A673 (cell line): Measurements from ENCODE around the gene TSR3. TPM values are rescaled to one million over a fixed set of nuclear protein-coding genes. Genes with fewer than 3 reads are reported as not detected.

Experiments used
- BruUV-seq: library from RNA; stranded (reverse); fragments of 400-500 nt; replicated peaks from 2 replicates; lab custom pipeline; 2021; lab: Mats Ljungman, UMichigan
- CTCF ChIA-PET: fragments of 300-600 bp; sonication (Branson Sonifier 250); formaldehyde crosslinking; loops from one replicate; lab custom pipeline; 2022; ENCODE audit warnings: antibody characterized with exemption; lab: Charles Lee
- POLR2A ChIA-PET: fragments of 300-600 bp; sonication (Branson Sonifier 250); formaldehyde crosslinking; loops from one replicate; lab custom pipeline; 2022; ENCODE audit warnings: antibody characterized with exemption; ENCODE audit not compliant: low non-redundant PET; lab: Charles Lee
- DNase-seq: peaks from one replicate; pipeline ENCODE4 v3.0.0-alpha.2; 2015; ENCODE audit warnings: low spot score
- H3K27ac ChIP-seq: fragments of 200-600 bp; sonication (generic); 2 replicates; pipeline ENCODE4 v1.5.1; 2016; ENCODE audit warnings: mixed run types, low read depth, mild to moderate bottlenecking, mixed read lengths, antibody characterized with exemption, low read length; ENCODE audit not compliant: poor library complexity, severe bottlenecking
- H3K27me3 ChIP-seq: fragments of 200-600 bp; sonication (generic); replicated peaks from 2 replicates; pipeline ENCODE4 v1.6.1; 2017; ENCODE audit warnings: mixed run types, low read depth, mild to moderate bottlenecking, mixed read lengths, antibody characterized with exemption, low read length; ENCODE audit not compliant: insufficient read depth, poor library complexity
- H3K36me3 ChIP-seq: fragments of 200-600 bp; sonication (generic); 2 replicates; pipeline ENCODE4 v1.6.1; 2016; ENCODE audit warnings: mixed run types, mild to moderate bottlenecking, mixed read lengths, antibody characterized with exemption, low read length; ENCODE audit not compliant: insufficient read depth, poor library complexity, severe bottlenecking
- H3K4me1 ChIP-seq: fragments of 200-600 bp; sonication (generic); 2 replicates; pipeline ENCODE4 v1.6.1; 2017; ENCODE audit warnings: mixed run types, mild to moderate bottlenecking, mixed read lengths, antibody characterized with exemption, low read length; ENCODE audit not compliant: insufficient read depth, poor library complexity, severe bottlenecking
- H3K4me3 ChIP-seq: fragments of 200-600 bp; sonication (generic); 2 replicates; pipeline ENCODE4 v1.5.1; 2016; ENCODE audit warnings: low read depth, mixed run types, mild to moderate bottlenecking, mixed read lengths, low read length; ENCODE audit not compliant: poor library complexity, severe bottlenecking
- H3K9me3 ChIP-seq: fragments of 200-600 bp; sonication (generic); 2 replicates; pipeline ENCODE4 v1.6.1; 2016; ENCODE audit warnings: mixed run types, low read depth, mild to moderate bottlenecking, mixed read lengths, antibody characterized with exemption, low read length; ENCODE audit not compliant: poor library complexity, severe bottlenecking
- CTCF ChIP-seq: fragments of 300-800, 200-600 bp; sonication (generic); conservative IDR thresholded peaks from 2 replicates; pipeline ENCODE4 v1.5.1; 2017; ENCODE audit warnings: low read depth, mild to moderate bottlenecking, antibody characterized with exemption, low read length, moderate library complexity, mixed read lengths
- EZH2 ChIP-seq: fragments of 200-600 bp; sonication (generic); IDR thresholded peaks from 2 replicates; pipeline ENCODE4 v1.6.1; 2017; ENCODE audit warnings: borderline replicate concordance, low read depth, mild to moderate bottlenecking, mixed read lengths, antibody characterized with exemption, low read length; ENCODE audit not compliant: poor library complexity, severe bottlenecking
- intact Hi-C: fragments of 100-400 bp; cut with micrococcal nuclease; formaldehyde crosslinking; loops from one replicate; pipeline ENCODE4 v1.10.0; 2022; ENCODE audit not compliant: unreplicated experiment
- total RNA-seq: library from RNA; stranded (reverse); gene quantifications from 2 replicates; pipeline ENCODE4 v1.2.3, GENCODE V29; 2021

Gene TSR3
- total RNA-seq, 1 experiment from 2014 or later: 57.2 TPM

DNA sequence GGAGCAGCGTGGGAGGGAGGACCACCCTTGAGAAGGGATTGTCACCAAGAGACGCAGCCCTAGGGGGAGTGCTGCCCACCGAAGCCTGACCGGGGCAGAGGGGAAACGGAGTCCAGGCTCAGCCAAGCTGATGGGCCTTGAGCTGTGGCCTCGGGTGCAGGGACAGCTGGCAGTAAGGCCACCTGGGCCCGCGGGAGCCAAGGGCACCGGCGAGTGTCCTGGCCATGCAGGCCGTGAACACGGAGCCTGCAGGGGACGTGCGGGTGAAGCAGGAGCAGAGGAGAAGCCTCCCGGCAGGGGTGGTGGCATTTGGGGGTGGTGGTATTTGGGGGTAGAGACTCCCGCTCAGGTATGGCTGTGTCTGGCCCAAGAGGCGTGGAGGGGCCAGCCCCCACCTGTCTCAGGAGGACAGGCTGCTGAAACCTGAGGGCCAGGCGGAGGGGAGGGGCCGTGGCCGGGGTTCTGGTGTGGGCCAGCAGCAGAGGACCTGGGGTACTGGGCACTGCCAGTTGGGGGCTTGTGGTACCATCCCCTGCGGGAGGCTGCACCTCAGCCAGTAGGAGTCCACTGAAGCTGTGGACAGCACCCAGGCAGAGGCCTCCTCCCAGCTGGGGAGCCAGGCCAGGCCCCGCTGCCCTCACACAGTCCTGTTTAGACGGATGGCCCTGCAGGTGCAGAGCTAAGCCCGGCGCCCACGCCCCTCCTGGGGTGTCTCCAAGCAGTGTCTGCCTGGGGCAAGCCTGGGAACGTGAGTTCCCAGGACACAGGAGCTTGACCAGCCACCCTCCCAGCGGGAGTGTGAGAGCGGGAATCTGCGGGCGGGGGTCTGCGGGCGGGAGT lies 4.6 kb upstream of the TSR3 start:
- Histone ChIP-seq H3K4me1 (peaks cover 8% of the 10 kb centered on the region), H3K9me3 (no peaks in the 10 kb centered on the region), H3K27ac (no peak overlapping the region), H3K36me3 (peaks cover 20% of the 10 kb centered on the region), H3K4me3 (no peak overlapping the region), H3K27me3 (no peaks in the 10 kb centered on the region)
- TF ChIP-seq EZH2: no peak
- TF ChIP-seq CTCF: no peak
- DNase-seq: no peak
- ChIA-PET POLR2A (interaction anchor here (1.0 kb wide), 1 partner anchor 23 kb away, joined by 3 read pairs; no protein-coding TSS in a partner anchor), CTCF (no interaction called here)
- intact Hi-C loops: no loop called here
- BruUV-seq: no TSS peak

- CTCF ChIA-PET: interaction anchor here (0.6 kb wide), 1 partner anchor 319 kb away, joined by 4 read pairs; no protein-coding TSS in a partner anchor
- no peak for TF ChIP-seq EZH2
- no peak for TF ChIP-seq CTCF
- peaks cover 11% of the 10 kb centered on the region for H3K4me1 ChIP-seq
- no peaks in the 10 kb centered on the region for H3K9me3 ChIP-seq
- intact Hi-C loops: no loop called here
- no peak for DNase-seq
- BruUV-seq: no TSS peak
- POLR2A ChIA-PET: no interaction called here
- peaks cover 13% of the 10 kb centered on the region for H3K36me3 ChIP-seq
- H3K27ac ChIP-seq: no peak overlapping the region
- H3K27me3 ChIP-seq: no peaks in the 10 kb centered on the region
- no peak overlapping the region for H3K4me3 ChIP-seq
Measured at GRCh38 chr16:1355591-1355990, 3.9 kb upstream of the TSR3 start.

GRCh38 chr16:1354815-1355540 lies 3.3 kb upstream of the TSR3 start:
- intact Hi-C loops: no loop called here
- Histone ChIP-seq H3K9me3 (no peaks in the 10 kb centered on the region), H3K36me3 (peaks cover 7% of the 10 kb centered on the region), H3K4me3 (no peak overlapping the region), H3K4me1 (peaks cover 11% of the 10 kb centered on the region), H3K27ac (no peak overlapping the region), H3K27me3 (no peaks in the 10 kb centered on the region)
- no peak for DNase-seq
- ChIA-PET CTCF (interaction anchor here (0.6 kb wide), 1 partner anchor 318 kb away, joined by 4 read pairs; no protein-coding TSS in a partner anchor), POLR2A (no interaction called here)
- TF ChIP-seq EZH2: no peak
- BruUV-seq: no TSS peak
